Duodenal mucosa (tissue), 2 donors: Measurements from ENCODE around the gene GLO1.

Experiments
- H3K27ac ChIP-seq: one replicate; pipeline ENCODE4 v1.7.0; 2013; ENCODE audit warnings: low read depth, low read length
- H3K27me3 ChIP-seq, 2 donors: one replicate each; pipeline ENCODE4 v1.7.0; 2013; ENCODE audit warnings: low read length in 2 of 2, control low read depth in 1 of 2; ENCODE audit not compliant: insufficient read depth in 2 of 2, control insufficient read depth in 1 of 2
- H3K36me3 ChIP-seq, 2 donors: one replicate each; pipeline ENCODE4 v1.7.0; 2013; ENCODE audit warnings: low read length in 2 of 2, control low read depth in 1 of 2; ENCODE audit not compliant: insufficient read depth in 2 of 2, control insufficient read depth in 1 of 2
- H3K4me1 ChIP-seq, 2 donors: one replicate each; pipeline ENCODE4 v1.7.0; 2013; ENCODE audit warnings: low read length in 2 of 2, control low read depth in 1 of 2; ENCODE audit not compliant: insufficient read depth in 2 of 2, control insufficient read depth in 1 of 2
- H3K4me3 ChIP-seq, 2 donors: one replicate each; pipeline ENCODE4 v1.7.0; 2013; ENCODE audit warnings: low read length in 2 of 2, low read depth in 1 of 2
- H3K9ac ChIP-seq, 2 donors: one replicate each; pipeline ENCODE4 v1.7.0; 2013; ENCODE audit warnings: low read length in 2 of 2, low read depth in 1 of 2
- H3K9me3 ChIP-seq, 2 donors: one replicate each; pipeline ENCODE4 v1.7.0; 2013; ENCODE audit warnings: low read length in 2 of 2, control low read depth in 1 of 2; ENCODE audit not compliant: control insufficient read depth in 1 of 2

GLO1 gene

DNA sequence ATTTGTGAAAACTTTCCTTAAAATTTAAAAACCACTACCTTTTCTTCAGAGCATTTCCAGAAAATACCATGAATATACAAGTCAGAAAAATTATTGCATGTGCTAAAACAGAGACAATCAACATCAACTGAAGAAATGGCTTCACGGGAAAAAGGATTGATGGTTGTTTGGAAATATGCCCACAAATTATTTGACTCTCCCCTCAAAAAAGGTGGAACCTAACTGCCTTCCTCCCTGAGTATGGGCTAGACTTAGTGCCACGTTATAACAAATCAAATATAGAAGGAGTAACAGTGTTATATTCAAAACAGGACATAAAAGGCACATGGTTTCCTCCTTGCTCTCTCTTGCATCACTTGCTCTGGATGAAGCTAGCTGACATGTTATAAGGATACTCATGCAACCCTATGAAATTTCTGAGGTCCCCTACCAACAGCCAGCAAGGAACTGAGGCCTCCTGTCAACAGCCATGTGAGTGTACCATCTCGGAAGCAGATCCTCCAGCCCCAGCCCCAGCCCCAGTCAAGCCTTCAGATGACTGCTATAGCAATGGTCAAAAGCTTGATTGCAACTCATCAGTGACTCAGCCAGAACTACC is 71.7 kb downstream of the GLO1 start:
- Histone ChIP-seq H3K27ac (no peak overlapping the region), H3K9ac (no peak overlapping the region), H3K36me3 (no peaks in the 10 kb centered on the region), H3K4me3 (no peak overlapping the region), H3K27me3 (no peaks in the 10 kb centered on the region), H3K4me1 (peaks cover 9 to 26% of the 10 kb centered on the region in 2 donors), H3K9me3 (no peaks in the 10 kb centered on the region)
